Measurements from ENCODE around the gene OR51I1.

DNA sequence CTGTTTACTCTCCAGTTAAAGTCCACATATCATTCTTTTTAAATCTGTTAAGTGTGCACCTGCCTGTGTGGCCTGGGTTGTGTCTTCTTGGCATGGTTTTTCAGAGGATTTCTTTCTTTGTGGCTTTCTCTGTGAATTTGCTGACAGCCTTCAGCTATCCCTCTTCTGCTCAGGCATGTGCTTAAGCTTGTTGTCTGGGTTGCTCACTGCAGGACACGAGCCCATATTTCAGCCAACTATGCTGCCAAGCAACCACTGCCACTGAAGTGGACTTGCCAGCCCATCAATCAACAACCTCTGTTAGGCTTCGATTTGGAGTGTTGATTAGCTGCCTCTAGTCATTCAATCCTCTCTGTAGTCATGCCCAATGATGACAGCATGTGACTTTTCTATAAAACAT is 26.2 kb upstream of the OR51I1 start:
- TF ChIP-seq CTCF (IDR thresholded peaks at IDR 0.05 in 4 of 5, conservative IDR thresholded peaks at IDR 0.05 in 1 of 5) (no peak), POLR2A (IDR thresholded peaks at IDR 0.05) (no peak)

Measured in gastrocnemius medialis (tissue), 4 donors.